LHCN-M2 (cell line): ENCODE measurements around the gene LCN2. TPM values are rescaled to one million over a fixed set of nuclear protein-coding genes. Genes with fewer than 3 reads are reported as not detected.

Experiments
- DNase-seq: peaks from one replicate; pipeline ENCODE4 v3.0.0-alpha.2; 2012; ENCODE audit warnings: low read depth
- total RNA-seq: library from RNA; depleted of rRNA; stranded (reverse); fragments of >200 nt; gene quantifications from 2 replicates; pipeline ENCODE4 v1.2.3, GENCODE V29; 2014

Gene LCN2
- total RNA-seq, 1 experiment from 2014 or later = not detected

DNA sequence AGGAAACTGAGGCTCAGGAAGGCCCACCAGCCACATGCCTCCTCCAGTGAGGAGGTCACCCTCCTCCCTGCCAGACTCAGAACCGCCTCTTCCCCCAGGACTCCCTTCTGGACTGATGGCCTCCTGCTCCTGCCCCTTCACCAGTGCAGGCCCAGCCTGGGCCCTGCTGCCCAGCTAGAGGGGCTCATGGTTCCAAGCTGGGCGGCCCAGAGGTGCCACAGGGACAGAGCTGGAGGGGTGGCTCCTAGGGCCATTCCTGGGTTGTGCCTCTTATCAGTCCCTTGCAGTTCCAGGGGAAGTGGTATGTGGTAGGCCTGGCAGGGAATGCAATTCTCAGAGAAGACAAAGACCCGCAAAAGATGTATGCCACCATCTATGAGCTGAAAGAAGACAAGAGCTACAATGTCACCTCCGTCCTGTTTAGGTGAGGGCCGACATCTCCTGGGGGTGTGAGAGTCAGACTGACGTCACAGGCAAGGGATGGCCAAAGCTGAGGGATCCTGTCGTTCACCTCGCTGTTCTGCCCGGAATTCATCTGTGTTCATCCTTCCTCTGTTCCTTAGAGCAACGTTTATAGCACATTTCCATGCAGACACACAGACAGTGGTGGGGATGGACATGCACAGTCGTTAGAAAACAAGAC lies 819 bp downstream of the LCN2 start:
- DNase-seq = no peak

DNA sequence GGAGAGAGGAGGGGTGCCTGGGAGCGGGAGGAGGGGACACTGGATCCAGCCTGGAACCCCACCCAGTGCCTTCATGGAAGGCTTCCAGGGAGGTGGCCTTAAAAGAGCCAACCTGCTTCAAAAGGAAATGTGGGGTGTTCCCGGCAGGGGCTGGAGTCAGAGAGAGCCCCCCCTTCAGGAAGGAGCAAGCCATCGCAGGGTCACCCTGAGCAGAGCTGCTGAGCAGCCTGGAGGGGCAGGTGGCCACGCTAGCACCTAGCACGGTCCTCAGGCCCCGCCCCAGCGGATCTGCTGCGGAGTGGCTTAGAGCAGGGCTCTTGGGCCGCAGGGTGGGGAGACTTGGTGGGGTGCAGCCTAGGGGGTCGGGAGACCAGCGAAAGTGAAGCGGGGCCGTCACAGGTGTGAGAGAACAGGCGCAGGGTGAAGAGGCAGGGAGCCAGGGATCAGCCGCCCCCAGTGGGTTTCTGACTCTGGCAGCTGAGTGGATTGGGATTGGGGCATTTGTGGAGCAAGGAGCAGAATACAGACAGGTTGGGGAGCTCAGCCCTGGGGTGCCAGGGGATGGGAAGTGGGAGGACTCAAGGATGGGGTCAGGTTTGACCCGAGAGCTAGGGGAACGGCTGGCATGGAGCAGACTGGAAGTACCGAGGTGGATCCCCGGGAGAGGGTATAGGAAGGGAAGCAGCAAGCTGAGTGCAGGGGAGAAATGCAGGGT lies 1.5 kb downstream of the LCN2 start:
- no peak for DNase-seq

DNA sequence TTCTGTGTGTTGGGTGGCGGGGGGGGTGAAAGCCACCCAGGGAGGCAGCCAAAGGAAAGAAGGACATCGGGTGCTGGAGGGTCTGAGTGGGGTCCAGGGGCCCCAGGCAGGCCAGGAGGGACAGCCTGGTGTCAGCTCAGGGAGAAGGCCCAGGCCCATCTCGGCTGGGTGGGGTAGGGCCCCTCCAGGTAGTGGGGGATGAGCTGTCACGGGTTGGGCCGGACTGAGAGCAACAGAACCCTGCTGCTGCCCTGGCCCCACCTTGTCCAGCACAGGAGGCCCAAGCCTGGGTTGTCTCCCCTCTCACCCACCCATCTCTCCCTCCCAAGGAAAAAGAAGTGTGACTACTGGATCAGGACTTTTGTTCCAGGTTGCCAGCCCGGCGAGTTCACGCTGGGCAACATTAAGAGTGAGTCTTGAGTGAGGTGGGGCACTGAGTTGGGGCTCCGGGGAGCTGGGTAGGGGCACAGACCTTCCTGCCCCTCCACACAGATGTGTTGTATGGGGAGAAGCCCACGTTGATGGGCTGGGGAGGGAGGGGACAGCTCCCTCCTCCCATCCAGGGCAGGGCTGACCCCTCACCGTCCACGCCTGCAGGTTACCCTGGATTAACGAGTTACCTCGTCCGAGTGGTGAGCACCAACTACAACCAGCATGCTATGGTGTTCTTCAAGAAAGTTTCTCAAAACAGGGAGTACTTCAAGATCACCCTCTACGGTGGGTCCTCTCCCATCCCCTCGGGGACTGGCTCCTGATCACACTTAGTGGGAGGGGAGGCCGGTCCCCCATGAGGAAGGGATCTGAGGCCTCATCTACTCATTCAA lies 2.3 kb downstream of the LCN2 start:
- no peak for DNase-seq

DNA sequence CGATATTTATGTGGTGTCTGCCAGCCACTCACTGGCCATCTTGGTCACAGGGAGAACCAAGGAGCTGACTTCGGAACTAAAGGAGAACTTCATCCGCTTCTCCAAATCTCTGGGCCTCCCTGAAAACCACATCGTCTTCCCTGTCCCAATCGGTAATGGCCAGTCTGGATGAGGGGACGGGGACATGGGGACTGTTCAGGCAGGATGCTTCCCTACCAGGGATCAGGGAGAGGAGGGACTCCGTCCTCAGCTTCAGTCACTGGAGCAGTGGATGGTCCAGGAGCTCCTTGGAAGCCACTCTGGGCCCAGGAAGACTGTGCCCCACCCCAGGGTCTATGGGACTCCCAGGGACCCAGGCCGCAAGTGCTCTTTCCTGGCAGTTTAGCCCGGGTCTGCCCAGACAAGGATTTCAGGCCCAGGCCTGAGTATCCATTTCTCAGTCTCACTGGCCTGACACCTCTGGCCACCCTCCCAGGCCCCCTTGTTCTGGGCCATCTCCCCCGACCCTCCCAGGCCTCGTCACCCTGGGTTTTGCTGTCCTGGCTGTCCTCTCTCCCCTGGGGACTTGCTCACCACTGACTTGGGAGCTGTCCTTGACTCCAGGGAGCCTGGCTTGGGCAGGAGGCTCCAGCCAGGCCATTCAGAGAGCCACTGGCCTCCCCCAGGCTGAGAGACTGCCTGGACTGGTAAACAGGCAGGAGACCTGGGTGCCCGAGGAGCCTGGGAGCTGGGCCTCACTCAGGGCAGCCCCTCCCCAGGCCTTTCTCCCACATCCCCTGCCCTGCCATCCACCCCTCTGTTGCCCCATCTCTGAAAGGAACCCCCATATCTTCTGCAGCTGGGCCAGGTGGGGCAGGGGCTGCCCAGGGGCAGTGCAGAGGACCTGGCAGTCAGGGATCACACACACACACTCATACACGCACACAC lies 3.1 kb downstream of the LCN2 start:
- DNase-seq = no peak

DNA sequence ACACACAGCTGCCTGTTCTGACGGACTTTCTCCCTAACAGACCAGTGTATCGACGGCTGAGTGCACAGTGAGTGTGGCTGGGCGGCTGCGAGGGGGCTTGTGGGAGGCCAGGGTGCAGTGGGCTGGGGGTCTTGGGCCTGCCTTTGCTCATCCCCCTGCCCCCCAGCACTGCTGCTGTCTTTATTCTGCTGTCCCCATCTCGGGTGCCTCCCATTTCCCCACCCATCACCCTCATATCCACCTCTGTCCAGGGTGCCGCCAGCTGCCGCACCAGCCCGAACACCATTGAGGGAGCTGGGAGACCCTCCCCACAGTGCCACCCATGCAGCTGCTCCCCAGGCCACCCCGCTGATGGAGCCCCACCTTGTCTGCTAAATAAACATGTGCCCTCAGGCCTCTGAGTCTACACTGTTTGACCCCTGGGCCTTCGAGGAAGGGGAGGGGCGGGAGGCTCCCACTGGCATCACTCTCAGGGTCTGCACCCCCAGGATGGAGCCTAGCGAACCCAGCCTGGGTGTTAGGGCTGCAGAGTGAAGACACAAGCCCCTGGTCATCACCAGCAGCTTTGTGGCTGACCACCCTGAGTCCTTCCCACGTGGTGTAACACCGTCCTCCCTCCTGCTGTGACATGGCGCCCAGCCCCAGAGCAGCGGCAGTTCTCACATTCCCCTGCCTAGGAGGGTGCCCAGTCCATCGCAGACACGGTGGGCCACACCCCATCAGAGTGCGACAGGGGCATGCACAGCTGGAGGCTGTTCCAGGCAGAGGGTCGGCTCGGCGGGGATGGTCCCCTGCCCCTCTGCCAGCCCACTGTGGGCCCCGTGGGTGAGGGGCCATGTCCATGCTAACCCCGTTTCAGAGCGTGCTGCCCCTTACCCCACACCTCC lies 4.0 kb downstream of the LCN2 start:
- no peak for DNase-seq

DNA sequence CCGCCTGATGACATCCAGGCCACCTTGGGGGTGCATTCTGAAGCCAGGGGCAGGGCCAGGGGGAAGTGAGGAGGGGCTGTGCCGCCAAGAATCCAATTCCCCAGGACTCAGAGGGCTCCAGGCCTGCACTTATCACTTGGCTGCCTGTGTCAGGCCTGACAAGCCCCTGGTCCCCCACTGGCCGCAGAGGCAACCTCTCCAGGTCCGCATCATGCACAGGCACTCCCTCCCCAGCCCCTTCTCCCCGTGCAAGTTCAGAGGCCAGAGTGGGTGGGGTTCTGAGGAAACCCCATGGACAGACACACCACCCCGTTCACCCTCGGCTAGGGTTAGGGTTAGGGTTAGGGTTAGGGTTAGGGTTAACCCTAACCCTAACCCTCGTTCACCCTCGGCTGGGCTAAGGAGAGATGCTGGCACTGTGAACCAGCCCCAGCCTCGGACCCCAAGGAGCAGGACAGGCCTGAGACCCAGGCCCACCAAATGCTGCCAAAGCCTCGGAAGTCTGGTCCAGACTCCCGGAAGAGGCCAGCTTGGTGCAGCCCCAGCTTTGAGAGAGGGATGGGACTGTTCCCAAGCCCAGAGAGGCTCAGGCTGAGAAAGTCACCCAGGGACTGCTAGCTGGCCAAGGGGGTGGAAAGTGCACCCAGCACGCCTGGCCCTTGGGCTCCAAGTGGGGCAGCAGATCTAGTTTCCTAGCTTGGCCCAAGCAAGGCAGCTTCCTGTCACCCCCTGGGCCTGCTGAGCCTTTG lies 4.9 kb downstream of the LCN2 start:
- DNase-seq = no peak

DNA sequence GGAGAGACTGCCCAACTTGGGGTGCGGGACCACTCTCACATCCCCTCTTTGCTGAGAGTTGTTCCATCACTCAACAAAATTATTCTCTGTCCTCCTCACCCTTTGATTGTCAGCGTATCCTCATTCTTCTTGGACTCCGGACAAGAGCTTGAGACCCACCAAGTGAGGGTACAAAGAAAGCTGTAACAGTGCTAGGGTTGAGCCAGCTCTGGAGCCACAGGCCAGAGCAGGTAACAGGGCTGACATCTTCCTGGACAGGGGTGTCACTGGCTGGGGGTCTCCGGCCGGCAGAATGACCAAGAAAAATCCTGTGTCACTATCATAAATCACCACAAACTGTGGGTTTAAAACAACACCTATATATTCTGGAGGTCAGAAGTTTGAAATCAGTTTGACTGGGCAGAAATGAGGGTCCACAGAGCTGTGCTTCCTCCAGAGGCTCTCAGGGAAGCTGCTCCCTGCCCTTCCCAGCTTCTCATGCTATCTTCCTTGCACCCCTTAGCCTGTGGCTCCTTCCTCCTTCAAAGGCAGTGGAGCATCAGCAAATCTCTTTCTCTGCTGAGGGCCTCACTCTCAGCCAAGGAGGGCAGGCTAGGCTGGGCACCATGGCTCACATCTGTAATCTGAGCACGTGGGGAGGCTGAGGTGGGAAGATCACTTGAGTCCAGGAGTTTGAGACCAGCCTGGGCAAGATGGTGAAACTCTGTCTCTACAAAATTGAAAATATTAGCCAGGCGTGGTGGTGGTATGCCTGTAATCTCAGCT lies 6.7 kb downstream of the LCN2 start:
- no peak for DNase-seq

DNA sequence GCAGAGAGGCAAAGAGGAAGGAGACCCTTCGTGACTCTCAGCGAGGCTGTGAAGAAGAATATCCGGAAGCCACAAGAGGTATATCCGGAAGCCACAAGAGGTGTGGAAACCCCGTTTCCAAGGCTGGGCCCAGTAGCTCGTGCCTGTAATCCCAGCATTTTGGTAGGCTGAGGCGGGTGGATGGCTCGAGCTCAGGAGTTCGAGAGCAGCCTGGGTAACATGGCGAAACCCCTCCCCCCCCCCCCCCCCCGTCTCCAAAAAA lies 10.2 kb downstream of the LCN2 start:
- no peak for DNase-seq

DNA sequence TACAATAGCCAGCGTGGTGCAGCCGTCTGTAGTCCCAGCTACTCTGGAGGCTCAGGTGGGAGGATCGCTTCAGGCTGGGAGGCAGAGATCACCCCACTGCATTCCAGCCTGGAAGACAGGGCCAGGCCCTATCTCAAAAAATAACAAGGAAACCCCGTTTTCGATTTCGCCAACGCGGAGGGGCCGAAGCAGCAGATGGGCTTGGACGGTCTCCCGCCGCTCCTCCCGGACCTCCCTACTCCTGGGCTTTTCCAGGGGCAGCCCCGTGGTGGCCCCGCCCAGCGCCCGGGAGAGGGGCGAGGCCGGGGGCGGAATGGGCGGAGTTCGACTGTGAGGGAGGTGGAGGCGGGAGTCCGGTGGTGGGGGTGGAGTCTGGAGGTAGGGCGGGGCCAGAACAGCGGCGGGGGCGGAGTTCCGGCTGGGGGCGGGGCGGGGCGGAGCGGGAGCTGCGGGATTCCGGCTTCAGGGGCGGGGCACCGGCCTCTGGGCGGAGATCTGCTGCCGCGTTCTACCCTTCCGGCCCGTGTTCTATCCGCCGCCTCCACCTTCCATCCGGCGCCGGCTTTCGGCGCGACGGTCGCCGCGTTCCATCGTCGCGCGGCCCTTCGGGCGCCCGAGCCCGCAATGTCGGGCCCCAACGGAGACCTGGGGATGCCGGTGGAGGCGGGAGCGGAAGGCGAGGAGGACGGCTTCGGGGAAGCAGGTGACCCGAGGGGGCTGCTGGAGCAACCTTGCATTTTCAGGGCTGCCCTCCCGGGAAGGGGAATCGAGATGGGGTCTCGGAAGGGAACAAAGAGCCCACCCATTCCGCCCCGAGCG lies 10.7 kb downstream of the LCN2 start, which contains the start of gene BBLN:
BBLN (plus strand) TSS at position 482 of the 819 bp plus-strand sequence; CDS start at position 625, 143 bp downstream.
- peak; percentile 89 for DNase-seq

DNA sequence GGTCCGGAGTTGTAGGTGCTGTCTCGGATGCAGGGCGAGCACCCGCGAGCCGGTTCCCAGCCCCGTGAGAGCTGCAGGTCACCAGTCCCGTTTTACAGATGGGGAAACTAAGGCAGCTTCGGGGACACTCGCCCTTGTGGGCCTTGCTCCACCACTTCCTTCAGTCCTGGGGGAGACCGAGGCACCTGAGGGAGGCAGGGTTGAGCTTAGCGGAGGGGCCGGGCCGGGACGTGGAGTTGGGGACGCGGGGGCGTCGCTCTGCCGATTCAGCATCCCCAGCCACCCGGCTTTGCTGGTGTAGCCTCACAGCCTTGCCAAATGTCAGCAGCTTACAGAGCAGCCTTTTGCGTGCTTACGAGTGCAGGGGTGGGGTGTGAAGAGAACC lies 11.3 kb downstream of the LCN2 start:
- DNase-seq = no peak

DNA sequence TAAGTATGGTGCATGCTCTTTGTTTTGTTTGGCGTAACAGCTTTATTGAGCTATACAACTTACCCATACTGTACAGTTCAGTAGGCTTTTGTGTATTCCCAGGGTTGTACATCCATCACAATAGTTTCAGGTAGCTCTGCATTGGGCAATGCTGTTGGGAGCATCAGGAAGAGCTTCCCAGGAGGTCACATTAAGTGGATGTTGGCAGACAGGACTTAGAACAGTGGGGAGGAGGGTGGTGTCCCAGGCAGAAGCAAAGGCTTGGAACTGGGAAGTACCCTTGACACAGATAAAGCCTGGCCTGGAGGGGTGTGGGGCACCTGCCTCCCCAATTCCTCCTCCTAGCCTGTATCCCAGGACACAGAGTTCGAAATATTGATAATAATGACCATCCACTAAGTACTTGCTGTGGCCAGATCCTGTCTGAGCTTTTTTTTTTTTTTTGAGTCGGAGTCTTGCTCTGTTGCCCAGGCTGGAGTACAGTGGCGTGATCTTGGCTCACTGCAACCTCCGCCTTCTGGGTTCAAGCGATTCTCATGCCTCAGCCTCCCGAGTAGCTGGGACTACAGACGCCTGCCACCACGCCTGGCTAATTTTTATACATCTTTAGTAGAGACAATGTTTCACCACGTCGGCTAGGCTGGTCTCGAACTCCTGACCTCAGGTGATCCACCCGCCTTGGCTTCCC lies 12.1 kb downstream of the LCN2 start:
- no peak for DNase-seq

DNA sequence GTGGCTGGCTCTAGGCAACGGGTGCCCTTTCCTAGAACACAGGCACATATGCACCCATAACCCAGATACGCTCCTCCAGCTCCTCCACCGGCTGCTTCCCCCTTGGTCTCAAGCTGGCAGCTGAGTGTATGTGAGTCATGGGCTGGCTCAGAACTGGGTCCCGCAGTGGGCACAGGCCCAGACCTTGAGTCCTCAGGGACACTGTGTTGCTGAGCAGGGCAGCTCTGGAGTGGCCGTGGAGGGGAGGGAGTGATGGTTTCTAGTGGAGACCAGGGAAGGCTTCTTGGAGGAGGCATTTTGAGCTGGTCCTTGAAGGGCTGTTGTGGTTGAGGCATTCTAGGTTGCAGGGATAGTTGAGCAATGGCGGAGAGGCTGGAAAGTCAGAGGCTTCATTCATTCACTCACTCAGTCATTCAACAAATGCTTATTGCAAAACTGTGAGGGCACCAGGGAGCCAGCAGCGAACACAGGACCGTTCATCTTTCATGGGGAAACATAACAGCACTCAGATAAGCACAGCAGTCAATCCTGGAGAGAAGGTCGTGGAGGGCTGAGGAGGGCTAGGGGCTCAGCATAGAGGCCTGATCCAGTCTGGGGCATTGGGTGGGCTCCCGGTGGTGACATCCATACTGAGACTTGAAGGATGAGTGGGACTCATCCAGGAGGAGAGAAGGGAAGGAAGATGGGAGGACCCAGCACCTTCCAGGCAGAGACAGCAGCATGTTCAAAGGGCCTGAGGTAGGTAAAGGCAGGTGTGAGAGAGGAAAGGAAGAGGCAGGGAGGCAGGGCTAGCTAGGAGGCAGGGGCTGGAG lies 13.2 kb downstream of the LCN2 start:
- DNase-seq = peak; percentile 85

DNA sequence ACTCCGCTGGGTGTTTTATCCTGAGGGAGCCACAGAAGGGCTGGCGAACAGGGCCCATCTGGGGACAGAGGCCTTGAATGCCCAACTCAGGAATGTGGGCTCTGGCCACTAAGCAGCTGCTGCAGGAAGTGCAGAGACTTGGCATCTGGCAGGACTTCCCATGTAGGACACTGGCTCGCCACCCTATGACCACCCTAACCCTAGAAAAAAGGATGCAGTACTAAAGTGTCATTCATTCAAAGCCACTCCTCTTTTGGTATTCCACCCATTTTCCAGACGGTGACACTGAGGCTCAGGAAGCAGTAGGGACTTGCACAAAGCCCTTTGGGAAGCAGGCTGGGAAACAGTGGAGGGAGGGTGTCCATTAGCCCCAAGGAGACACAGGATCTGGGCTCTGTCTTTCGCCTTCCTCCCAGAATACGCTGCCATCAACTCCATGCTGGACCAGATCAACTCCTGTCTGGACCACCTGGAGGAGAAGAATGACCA lies 13.8 kb downstream of the LCN2 start:
- DNase-seq = no peak

DNA sequence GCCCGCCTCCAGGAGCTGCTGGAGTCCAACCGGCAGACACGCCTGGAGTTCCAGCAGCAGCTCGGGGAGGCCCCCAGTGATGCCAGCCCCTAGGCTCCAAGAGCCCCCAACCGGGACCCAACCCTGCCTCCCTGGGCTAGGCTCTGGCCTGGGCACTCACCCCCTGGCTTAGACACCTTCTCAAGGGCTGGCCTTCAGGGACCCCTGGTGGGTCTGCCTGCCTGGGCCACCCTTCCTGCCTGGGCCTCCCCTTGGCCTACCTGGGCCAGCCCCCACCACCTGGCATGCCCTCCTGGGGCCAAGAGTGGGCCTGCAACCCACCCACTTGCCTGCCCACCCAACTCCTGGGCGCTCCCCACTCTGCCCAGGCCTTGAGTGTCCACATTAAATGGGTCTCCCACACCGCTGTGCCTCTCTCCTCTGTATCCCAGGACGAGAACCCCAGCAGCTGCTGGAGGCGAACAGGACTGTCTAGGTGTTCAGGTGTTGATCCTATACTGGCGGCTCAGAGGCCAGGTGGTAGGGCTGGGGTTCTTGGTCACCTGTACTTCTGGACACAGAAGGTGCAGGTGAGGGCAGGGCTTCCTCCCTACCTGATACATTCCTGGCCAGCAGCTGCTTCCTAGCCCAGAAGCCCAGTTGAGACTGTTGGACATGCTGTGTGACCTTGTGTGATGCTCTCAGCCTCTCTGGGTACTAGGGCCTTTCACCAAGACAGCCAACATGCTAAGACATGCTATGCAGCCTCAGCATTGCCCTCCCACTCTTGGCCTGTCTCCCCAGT lies 14.5 kb downstream of the LCN2 start:
- no peak for DNase-seq

DNA sequence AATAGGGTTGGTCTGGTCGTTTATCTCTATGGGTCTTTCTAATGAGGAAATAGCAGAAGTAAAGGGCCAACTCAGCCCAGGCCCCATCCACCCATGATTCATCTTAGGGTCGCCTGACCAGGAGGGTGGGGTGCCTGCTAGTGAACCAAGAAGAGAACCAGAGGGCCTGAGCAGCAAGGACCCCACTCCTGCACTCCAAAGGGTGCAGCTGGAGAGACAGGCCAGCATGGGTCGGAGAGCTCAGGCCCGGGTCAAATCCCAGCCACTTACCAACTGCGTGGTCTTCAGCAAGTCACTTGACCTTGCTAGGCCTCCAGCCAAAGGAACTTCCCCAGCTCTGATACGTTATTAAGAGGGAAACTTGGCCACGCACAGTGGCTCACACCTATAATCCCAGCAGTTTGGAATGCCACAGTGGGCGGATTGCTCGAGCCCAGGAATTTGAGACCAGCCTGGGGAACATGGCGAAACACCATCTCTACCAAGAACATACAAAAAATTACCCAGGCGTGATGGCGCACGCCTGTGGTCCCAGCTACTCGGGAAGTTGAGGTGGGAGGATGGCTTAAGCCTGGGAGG lies 15.1 kb downstream of the LCN2 start:
- no peak for DNase-seq
